GM12878 (cell line): ENCODE data around the gene NEDD8. TPM values are rescaled to one million over a fixed set of nuclear protein-coding genes. Genes with fewer than 3 reads are reported as not detected.
A peak's percentile ranks its signal among the peaks of the same experiment; 100 is the strongest.

Source experiments
- ATF3 ChIP-seq: IDR thresholded peaks from 2 replicates; pipeline ENCODE4 v1.6.1; 2011; ENCODE audit warnings: low read depth, mild to moderate bottlenecking, low read length, moderate library complexity, borderline replicate concordance; ENCODE audit errors: extremely low read depth
- BCL11A ChIP-seq: IDR thresholded peaks from 2 replicates; pipeline ENCODE4 v1.6.1; 2011; ENCODE audit warnings: low read depth, low read length
- HCFC1 ChIP-seq: fragments of 150-350 bp; IDR thresholded peaks from 2 replicates; pipeline ENCODE4 v1.6.1; 2014; ENCODE audit warnings: low read length
- NKRF ChIP-seq: fragments of 450-650 bp; conservative IDR thresholded peaks from 2 replicates; pipeline ENCODE4 v1.6.1; 2017; ENCODE audit warnings: mild to moderate bottlenecking, moderate library complexity
- NR2C2 ChIP-seq: IDR thresholded peaks from 2 replicates; pipeline ENCODE4 v1.6.1; 2011; ENCODE audit warnings: borderline replicate concordance, low read depth; ENCODE audit not compliant: control insufficient read depth, insufficient read length
- POLR2AphosphoS2 ChIP-seq: IDR thresholded peaks from 2 replicates; pipeline ENCODE4 v1.6.1; 2011; ENCODE audit warnings: low read depth, mild to moderate bottlenecking, low read length, improper control_type of control experiment, moderate library complexity
- POU2F2 ChIP-seq: IDR thresholded peaks from 3 replicates; pipeline ENCODE4 v1.6.1; 2011; ENCODE audit warnings: low read depth, mild to moderate bottlenecking, low read length, borderline replicate concordance
- PRDM15 ChIP-seq: fragments of 450-650 bp; formaldehyde crosslinking; IDR thresholded peaks from 2 replicates; pipeline ENCODE4 v1.4.0; 2020; ENCODE audit warnings: mild to moderate bottlenecking, moderate library complexity
- ZSCAN29 ChIP-seq: fragments of 450-650 bp; IDR thresholded peaks from 2 replicates; pipeline ENCODE4 v1.6.1; 2017; ENCODE audit warnings: mild to moderate bottlenecking, moderate library complexity
- polyA plus RNA-seq, 11 experiments: library from polyadenylated mRNA; depleted of rRNA in 4 of 11; unstranded in 6 of 11; stranded (reverse) in 5 of 11; fragments of >200 nt; fragmentation: Nextera tagmentation in 4 of 11; fragmentation: Illumina TruSeq in 1 of 11; extraction: Ambion mirVana in 4 of 11; extraction: Trizol in 1 of 11; gene quantifications; 1 replicate in 1 of 11; 2 replicates in 10 of 11; pipeline versions ENCODE4 v1.2.1 to v1.2.3, GENCODE V29; 2011 to 2016; ENCODE audit warnings: inconsistent platforms in 2 of 11, missing spikeins in 2 of 11, low read depth in 1 of 11
- total RNA-seq, 4 experiments: library from RNA; depleted of rRNA in 3 of 4; stranded (reverse); fragments of >200 nt in 3 of 4; fragmentation: Illumina TruSeq in 1 of 4; extraction: Trizol in 1 of 4; gene quantifications; 2 replicates each; pipeline versions ENCODE4 v1.2.1 to v1.2.3, GENCODE V29; 2013 to 2021
- TF ChIP-seq, protein P1 (sequence below): IDR thresholded peaks from 2 replicates; pipeline ENCODE4 v1.6.1; 2012; ENCODE audit warnings: low read depth, low read length, improper control_type of control experiment
- TF ChIP-seq, protein P2 (sequence below): fragments of 150-350 bp; IDR thresholded peaks from 2 replicates; pipeline ENCODE4 v1.6.1; 2014; ENCODE audit warnings: mild to moderate bottlenecking, low read depth, low read length
- TF ChIP-seq, protein P3 (sequence below): IDR thresholded peaks from 2 replicates; pipeline ENCODE4 v1.6.1; 2012; ENCODE audit warnings: improper control_type of control experiment, low read depth, low read length; ENCODE audit not compliant: insufficient replicate concordance

The NEDD8 gene
- total and polyA plus RNA-seq, 10 of the 15 experiments (the other 5 are each of a cell fraction or from before 2014, with no cell fraction given) = 164 to 991 (median 300) TPM

DNA sequence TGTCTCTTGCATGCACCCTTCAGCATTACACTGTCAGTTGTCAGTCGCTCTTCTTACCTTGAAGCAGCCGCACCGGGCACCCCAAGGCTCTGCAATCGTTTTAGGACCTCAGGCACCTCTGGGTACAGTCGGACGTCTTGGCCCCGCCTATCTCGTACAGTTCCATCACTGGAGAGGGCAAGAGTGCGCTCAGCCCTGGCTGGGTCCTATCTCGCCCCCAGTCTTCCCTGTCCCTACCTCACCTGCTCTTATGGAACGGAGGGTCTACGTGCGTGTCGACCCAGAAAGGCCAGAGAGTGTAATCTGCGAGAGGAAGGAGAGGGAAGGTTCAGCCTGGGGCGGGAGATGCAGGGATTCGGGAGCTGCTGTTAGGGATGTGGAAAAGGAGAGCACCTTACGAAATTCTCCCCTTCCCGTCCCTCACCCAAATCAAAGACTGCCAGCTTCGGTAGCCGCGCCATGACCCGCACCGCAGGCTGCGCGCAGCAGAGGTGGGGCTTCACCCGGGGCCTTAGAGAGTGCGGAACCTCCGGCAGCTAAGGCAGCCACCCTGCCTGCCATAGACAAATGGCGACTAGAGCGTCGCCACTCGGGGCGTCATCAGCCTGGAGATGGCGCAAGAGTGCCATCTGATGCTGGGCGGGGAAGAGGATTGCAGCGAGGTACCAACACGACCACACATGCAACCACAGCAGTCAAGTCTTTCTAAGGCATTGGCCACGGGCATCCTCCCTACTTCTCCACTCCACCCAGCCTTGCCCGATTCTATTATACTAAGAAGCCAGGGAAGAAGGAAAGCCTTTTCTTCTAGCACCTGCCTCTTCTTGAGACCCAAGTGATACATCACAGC lies 16.4 kb downstream of the NEDD8 start, which contains the start of gene MDP1 (continued):
- TF ChIP-seq PRDM15 (no peak), POLR2AphosphoS2 (peak; percentile 86; the same call in 1 of the 2 replicates), ATF3 (no peak), NR2C2 (no peak), POU2F2 (peak; percentile 76; the same call in 1 of the 3 replicates), BCL11A (no peak), NKRF (no peak; the same call in none of the 2 replicates), ZSCAN29 (no peak), HCFC1 (peak; percentile 75)
- TF ChIP-seq, protein P1, sequence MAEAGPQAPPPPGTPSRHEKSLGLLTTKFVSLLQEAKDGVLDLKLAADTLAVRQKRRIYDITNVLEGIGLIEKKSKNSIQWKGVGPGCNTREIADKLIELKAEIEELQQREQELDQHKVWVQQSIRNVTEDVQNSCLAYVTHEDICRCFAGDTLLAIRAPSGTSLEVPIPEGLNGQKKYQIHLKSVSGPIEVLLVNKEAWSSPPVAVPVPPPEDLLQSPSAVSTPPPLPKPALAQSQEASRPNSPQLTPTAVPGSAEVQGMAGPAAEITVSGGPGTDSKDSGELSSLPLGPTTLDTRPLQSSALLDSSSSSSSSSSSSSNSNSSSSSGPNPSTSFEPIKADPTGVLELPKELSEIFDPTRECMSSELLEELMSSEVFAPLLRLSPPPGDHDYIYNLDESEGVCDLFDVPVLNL = no peak
- TF ChIP-seq, protein P2, sequence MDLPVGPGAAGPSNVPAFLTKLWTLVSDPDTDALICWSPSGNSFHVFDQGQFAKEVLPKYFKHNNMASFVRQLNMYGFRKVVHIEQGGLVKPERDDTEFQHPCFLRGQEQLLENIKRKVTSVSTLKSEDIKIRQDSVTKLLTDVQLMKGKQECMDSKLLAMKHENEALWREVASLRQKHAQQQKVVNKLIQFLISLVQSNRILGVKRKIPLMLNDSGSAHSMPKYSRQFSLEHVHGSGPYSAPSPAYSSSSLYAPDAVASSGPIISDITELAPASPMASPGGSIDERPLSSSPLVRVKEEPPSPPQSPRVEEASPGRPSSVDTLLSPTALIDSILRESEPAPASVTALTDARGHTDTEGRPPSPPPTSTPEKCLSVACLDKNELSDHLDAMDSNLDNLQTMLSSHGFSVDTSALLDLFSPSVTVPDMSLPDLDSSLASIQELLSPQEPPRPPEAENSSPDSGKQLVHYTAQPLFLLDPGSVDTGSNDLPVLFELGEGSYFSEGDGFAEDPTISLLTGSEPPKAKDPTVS = no peak
- TF ChIP-seq, protein P3, sequence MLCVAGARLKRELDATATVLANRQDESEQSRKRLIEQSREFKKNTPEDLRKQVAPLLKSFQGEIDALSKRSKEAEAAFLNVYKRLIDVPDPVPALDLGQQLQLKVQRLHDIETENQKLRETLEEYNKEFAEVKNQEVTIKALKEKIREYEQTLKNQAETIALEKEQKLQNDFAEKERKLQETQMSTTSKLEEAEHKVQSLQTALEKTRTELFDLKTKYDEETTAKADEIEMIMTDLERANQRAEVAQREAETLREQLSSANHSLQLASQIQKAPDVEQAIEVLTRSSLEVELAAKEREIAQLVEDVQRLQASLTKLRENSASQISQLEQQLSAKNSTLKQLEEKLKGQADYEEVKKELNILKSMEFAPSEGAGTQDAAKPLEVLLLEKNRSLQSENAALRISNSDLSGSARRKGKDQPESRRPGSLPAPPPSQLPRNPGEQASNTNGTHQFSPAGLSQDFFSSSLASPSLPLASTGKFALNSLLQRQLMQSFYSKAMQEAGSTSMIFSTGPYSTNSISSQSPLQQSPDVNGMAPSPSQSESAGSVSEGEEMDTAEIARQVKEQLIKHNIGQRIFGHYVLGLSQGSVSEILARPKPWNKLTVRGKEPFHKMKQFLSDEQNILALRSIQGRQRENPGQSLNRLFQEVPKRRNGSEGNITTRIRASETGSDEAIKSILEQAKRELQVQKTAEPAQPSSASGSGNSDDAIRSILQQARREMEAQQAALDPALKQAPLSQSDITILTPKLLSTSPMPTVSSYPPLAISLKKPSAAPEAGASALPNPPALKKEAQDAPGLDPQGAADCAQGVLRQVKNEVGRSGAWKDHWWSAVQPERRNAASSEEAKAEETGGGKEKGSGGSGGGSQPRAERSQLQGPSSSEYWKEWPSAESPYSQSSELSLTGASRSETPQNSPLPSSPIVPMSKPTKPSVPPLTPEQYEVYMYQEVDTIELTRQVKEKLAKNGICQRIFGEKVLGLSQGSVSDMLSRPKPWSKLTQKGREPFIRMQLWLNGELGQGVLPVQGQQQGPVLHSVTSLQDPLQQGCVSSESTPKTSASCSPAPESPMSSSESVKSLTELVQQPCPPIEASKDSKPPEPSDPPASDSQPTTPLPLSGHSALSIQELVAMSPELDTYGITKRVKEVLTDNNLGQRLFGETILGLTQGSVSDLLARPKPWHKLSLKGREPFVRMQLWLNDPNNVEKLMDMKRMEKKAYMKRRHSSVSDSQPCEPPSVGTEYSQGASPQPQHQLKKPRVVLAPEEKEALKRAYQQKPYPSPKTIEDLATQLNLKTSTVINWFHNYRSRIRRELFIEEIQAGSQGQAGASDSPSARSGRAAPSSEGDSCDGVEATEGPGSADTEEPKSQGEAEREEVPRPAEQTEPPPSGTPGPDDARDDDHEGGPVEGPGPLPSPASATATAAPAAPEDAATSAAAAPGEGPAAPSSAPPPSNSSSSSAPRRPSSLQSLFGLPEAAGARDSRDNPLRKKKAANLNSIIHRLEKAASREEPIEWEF = no peak
